ENCODE measurements around the gene ZNF462. TPM values are rescaled to one million over a fixed set of nuclear protein-coding genes. Genes with fewer than 3 reads are reported as not detected.
"Not testable (repeated sequence)": the region's sequence is repeated elsewhere in the genome, so short reads cannot be mapped to it uniquely, and the experiment has no call there.

Gene ZNF462
- 25.9 TPM for total RNA-seq

GRCh38 chr9:106862821-106863720 is at the start of gene ZNF462:
Gene ZNF462, plus strand, starts transcription at chr9:106863166. Its CDS starts 60,218 bp downstream, at chr9:106923384.
- peak; percentile 23 for ATAC-seq

- ATAC-seq: no peak
These were observed 46.4 kb upstream of the ZNF462 start for GRCh38 chr9:106816524-106816923.

GRCh38 chr9:106818034-106818433 is 44.9 kb upstream of the ZNF462 start:
- ATAC-seq: no peak

- no peak for ATAC-seq
These were observed 42.1 kb upstream of the ZNF462 start for GRCh38 chr9:106820866-106821265.

GRCh38 chr9:106828070-106828469 is 34.9 kb upstream of the ZNF462 start:
- ATAC-seq: no peak

GRCh38 chr9:106828965-106829364 is 34.0 kb upstream of the ZNF462 start:
- ATAC-seq: peak; percentile 96

GRCh38 chr9:106829666-106830408 is 33.1 kb upstream of the ZNF462 start:
- no peak for ATAC-seq

- ATAC-seq: no peak
These were observed 32.3 kb upstream of the ZNF462 start for GRCh38 chr9:106830527-106831150.

- no peak for ATAC-seq
These were observed 28.1 kb upstream of the ZNF462 start for GRCh38 chr9:106834888-106835287.

- ATAC-seq: no peak
These were observed 27.1 kb upstream of the ZNF462 start for GRCh38 chr9:106835840-106836239.

GRCh38 chr9:106843371-106843770 is 19.6 kb upstream of the ZNF462 start:
- no peak for ATAC-seq

GRCh38 chr9:106846307-106846706 is 16.7 kb upstream of the ZNF462 start:
- ATAC-seq: no peak

- no peak for ATAC-seq
These were observed 16.1 kb upstream of the ZNF462 start for GRCh38 chr9:106846857-106847256.

- ATAC-seq: not testable (repeated sequence)
These were observed 11.3 kb upstream of the ZNF462 start for GRCh38 chr9:106851640-106852039.

- no peak for ATAC-seq
These were observed 5.0 kb upstream of the ZNF462 start for GRCh38 chr9:106857811-106858470.

GRCh38 chr9:106859957-106860720 is 2.8 kb upstream of the ZNF462 start:
- ATAC-seq: peak; percentile 50

- ATAC-seq: no peak
These were observed 2.0 kb upstream of the ZNF462 start for GRCh38 chr9:106860721-106861639.

- ATAC-seq: no peak
These were observed 1.3 kb upstream of the ZNF462 start for GRCh38 chr9:106861640-106862109.

- peak; percentile 19 for ATAC-seq
These were observed 701 bp upstream of the ZNF462 start for GRCh38 chr9:106862110-106862820.
